GM20431 (cell line): ENCODE measurements around the gene ZNF786.
"Not testable (repeated sequence)": the region's sequence is repeated elsewhere in the genome, so short reads cannot be mapped to it uniquely, and the experiment has no call there.

ENCODE experiments used
- in situ Hi-C: fragments of 300-500 bp; cut with MseI, MboI; formaldehyde crosslinking; loops from one replicate; pipeline ENCODE4 v1.15.0; 2020; ENCODE audit warnings: low sequenced_read_pairs; ENCODE audit not compliant: unreplicated experiment

Gene ZNF786

DNA sequence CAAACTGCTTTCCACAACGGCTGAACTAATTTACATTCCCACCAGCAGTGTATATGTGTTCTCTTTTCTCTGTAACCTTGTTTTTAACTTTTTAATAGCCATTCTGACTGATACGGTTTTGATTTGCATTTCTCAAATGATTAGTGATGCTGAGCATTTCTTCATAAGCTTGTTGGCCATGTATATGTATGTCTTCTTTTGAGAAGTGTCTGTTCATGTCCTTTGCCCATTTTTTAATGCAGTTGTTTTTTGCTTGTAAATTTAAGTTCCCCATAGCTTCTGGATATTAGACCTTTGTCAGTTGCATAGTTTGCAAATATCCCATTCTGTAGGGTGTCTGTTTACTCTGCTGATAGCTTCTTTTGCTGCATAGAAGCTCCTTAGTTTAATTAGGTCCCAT is 6.1 kb downstream of the ZNF786 start:
- in situ Hi-C loops, result no loop called here

- in situ Hi-C loops, result no loop called here
Observed at GRCh38 chr7:149081914-149082313, 8.6 kb downstream of the ZNF786 start.

DNA sequence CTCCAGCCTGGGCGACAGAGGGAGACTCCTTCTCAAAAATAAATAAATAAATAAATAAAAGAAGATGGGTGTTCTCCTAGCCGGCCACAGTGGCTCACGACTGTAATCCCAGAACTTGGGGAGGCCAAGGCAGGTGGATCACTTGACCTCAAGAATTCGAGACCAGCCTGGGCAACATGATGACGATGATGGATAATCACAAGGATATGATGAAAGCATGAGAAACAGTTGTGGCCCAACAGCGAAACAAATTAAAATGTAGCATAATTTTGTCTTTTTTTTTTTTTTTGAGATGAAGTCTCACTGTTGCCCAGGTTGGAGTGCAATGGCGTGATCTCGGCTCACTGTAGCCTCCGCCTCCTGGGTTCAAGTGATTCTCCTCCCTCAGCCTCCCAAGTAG is 12.9 kb downstream of the ZNF786 start:
- in situ Hi-C loops, result no loop called here

DNA sequence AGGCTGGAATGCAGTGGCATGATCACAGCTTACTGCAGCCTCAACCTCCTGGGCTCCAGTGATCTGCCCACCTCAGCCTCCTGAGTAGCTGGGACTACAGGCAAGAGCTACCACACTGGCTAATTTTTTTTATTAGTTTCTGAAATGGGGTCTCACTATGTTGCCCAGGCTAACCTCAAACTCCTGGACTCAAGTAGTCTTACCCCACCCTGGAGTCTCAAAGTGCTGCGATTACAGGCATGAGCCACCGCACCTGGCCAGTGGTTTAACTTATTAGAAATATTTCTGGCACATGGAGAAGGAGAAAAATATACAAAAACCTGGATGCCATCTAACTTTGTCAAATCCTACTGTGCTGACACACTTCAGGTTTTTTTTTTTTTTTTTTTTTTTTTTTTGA is 15.2 kb downstream of the ZNF786 start:
- in situ Hi-C loops, result no loop called here

DNA sequence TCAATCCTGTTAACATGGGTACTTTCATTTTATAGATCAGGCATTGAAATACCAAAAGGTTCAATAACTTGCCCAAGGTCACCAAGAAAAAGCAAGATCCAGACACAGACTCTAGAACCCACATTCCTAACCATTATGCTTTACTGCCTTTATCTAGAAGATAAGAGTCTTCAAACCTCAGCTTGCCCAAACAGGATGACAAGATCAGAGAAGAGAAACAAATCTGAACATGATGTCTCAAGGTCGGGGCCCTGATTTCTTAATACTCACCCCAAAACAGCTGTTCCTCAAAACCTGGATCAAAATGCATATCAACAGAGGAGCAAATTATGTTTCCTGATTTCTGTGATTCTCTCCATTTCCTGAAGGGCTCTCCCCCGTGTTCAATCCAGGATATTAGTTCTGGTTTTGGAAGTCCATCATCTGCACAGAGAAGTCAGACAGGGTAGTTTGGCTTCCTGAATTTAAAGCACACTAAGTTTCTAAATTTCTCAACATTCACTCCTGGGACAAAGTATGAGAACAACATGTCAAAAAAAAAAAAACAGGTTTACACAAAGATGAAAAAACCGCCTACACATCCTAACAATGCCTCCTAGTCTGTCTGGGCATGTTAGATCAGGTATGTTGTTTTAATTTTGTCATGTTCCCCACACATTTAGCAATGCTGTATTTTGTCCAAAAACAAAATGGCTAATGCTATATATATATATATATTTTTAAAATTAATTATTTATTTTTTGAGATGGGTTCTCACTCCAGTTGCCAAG is 16.2 kb downstream of the ZNF786 start:
- in situ Hi-C loops, result no loop called here

GRCh38 chr7:149072438-149072775 is 18.1 kb downstream of the ZNF786 start:
- in situ Hi-C loops, result no loop called here

DNA sequence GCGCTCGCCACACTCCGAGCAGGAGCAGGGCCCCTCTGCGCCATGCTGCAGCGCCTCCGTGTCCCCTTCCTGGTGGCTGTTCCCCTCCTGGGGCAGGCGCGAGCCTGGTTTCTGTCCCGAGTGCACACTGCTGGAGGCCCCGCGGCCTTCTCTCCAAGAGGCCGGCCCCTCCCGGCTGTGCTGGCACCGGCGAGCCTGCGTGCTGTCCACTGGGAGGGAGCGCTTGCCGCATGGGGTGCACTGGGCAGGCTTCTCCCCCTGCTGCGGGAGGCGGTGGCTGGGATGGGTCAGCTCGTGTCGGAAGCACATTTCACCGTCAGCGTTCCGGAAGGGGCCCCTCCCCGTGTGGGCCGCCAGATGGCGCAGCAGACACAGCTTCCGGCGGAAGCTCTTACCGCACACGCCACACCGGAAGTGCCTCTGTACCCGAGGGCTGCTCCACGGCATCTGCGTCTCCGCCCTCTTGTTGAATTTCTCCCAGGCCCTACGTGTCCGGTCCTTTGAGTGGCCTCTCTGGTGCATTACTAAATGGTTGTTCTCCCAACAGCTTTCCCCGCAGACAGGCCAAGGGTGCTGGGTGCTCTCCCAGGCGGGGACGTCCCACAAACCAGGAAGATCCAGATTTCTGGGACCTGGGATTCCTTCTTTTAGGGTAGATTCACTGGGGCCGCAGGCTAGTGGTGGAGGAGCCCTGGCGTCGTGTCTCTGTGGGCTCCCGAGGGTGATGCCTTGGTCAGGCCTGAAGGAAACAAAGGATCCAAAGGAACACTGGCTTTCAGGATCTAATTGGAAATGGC is 18.7 kb downstream of the ZNF786 start:
- in situ Hi-C loops, result no loop called here

DNA sequence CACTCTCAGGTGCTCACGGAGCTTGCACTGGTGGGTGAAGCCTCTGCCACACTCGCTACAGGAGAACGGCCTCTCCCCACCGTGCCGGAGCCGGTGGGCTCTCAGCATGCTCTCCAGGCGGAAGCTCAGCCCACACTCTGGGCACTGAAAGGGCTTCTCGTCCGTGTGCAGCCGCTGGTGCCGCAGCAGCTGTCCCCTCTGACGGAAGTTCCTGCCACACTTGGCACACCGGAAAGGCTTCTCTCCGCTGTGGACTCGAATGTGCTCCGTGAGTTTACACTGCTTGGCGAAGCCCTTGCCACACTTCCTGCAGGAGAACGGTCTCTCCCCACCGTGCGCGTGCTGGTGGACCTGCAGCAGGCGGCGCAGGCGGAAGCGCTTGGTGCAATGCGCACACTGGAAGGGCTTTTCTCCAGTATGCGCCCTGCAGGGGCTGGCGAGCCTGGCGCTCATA is 19.3 kb downstream of the ZNF786 start:
- in situ Hi-C loops, result no loop called here

- in situ Hi-C loops, result no loop called here
Observed at GRCh38 chr7:149070372-149071125, 20.0 kb downstream of the ZNF786 start.

GRCh38 chr7:149067869-149068268 is 22.6 kb downstream of the ZNF786 start:
- in situ Hi-C loops, result no loop called here

GRCh38 chr7:149063476-149063875 is 27.0 kb downstream of the ZNF786 start:
- in situ Hi-C loops, result no loop called here

- in situ Hi-C loops, result not testable (repeated sequence)
Observed at GRCh38 chr7:149062217-149062899, 28.2 kb downstream of the ZNF786 start.

- in situ Hi-C loops, result no loop called here
Observed at GRCh38 chr7:149060156-149060555, 30.4 kb downstream of the ZNF786 start.

GRCh38 chr7:149053885-149054284 is 36.6 kb downstream of the ZNF786 start:
- in situ Hi-C loops, result no loop called here

DNA sequence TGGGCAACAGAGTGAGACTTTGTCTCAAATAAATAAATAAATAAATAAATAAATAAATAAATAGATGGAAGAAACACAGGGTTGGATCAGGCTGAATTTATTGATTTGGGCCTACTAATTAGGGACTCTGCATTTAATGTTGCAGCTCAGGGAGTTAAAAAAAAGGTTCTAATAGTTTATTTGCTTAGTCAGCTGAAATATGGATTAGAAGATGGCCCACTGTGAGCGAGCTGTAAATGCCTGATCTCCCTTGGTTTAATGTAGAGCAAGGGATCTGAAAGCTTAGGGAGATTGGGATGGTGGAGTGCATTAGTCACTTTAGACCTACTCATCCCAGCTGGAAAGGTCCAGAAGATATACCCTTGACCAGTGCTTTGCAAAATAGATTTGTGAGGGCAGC is 37.1 kb downstream of the ZNF786 start:
- in situ Hi-C loops, result no loop called here

- in situ Hi-C loops, result no loop called here
Observed at GRCh38 chr7:149050941-149051340, 39.6 kb downstream of the ZNF786 start.

- in situ Hi-C loops, result no loop called here
Observed at GRCh38 chr7:149048805-149049204, 41.7 kb downstream of the ZNF786 start.

DNA sequence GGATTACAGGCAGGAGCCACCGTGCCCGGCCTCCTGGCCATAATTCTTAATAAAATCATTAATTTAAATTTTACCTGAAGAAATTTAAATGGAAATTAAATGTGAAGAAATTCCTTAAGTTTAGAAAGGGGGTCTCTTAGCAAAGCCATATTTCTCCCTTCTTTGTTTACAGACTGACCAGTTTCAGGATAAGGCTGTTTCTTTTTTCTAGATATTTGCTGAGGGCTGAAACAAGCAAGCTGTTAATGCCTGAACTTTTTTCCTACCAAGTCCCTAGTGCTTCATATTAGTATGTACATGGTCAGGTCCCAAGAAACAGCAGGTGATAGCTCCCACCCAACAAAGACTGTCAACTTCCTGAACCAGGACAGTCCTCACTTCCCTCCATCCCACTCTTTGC is 44.1 kb downstream of the ZNF786 start:
- in situ Hi-C loops, result no loop called here

DNA sequence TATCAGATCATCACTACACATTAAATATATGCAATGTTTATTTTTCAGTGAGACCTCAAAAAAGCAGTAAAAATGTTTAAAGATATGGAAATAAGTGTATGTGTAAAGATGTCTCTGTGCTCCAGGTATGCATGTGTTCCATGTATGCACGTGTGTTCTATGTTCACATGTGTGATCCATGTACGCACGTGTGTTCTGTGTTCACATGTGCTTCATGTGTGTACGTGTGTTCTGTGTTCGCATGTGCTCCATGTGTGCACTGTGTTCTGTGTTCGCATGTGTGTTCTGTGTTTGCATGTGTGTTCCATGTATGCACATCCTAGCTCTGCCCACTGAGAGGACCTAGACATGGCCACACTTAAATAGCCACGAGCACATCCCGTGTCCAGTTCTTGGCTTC is 46.6 kb downstream of the ZNF786 start:
- in situ Hi-C loops, result no loop called here

GRCh38 chr7:149041350-149041749 is 49.2 kb downstream of the ZNF786 start:
- in situ Hi-C loops, result no loop called here
